HEK293T (cell line): ENCODE measurements around the gene STARD13.

Source experiments
- CTCF ChIA-PET: fragments of 350-600 bp; formaldehyde crosslinking; extraction: SDS; loops from one replicate; lab custom pipeline; 2021; ENCODE audit warnings: antibody characterized with exemption, inconsistent platforms; lab: Yijun Ruan, JAX
- POLR2A ChIA-PET: fragments of 350-600 bp; formaldehyde crosslinking; extraction: SDS; loops from one replicate; lab custom pipeline; 2020; ENCODE audit warnings: antibody characterized with exemption, inconsistent platforms; lab: Yijun Ruan, JAX
- DNase-seq: peaks from one replicate; pipeline ENCODE4 v3.0.0; 2012; ENCODE audit warnings: mixed read lengths; ENCODE audit errors: extremely low spot score
- ARNT ChIP-seq: fragments of 450-650 bp; IDR thresholded peaks from 2 replicates; pipeline ENCODE4 v1.6.1; 2017; ENCODE audit warnings: mild to moderate bottlenecking
- BHLHE40 ChIP-seq: fragments of 450-650 bp; IDR thresholded peaks from 2 replicates; pipeline ENCODE4 v1.6.1; 2016; ENCODE audit warnings: mild to moderate bottlenecking, moderate library complexity, borderline replicate concordance
- CTBP1 ChIP-seq: fragments of 450-650 bp; IDR thresholded peaks from 2 replicates; pipeline ENCODE4 v1.6.1; 2016; ENCODE audit warnings: borderline replicate concordance
- ELF4 ChIP-seq: fragments of 450-650 bp; IDR thresholded peaks from 2 replicates; pipeline ENCODE4 v1.6.1; 2017; ENCODE audit warnings: antibody characterized with exemption
- FOXA1 ChIP-seq: fragments of 450-650 bp; IDR thresholded peaks from 2 replicates; pipeline ENCODE4 v1.6.1; 2016; ENCODE audit warnings: mild to moderate bottlenecking
- FOXK2 ChIP-seq: fragments of 450-650 bp; IDR thresholded peaks from 2 replicates; pipeline ENCODE4 v1.6.1; 2016; ENCODE audit warnings: mild to moderate bottlenecking
- FOXM1 ChIP-seq: fragments of 450-650 bp; IDR thresholded peaks from 2 replicates; pipeline ENCODE4 v1.6.1; 2017; ENCODE audit warnings: mild to moderate bottlenecking, borderline replicate concordance
- HDGF ChIP-seq: fragments of 450-650 bp; IDR thresholded peaks from 2 replicates; pipeline ENCODE4 v1.6.1; 2017; ENCODE audit warnings: antibody characterized with exemption, borderline replicate concordance
- L3MBTL2 ChIP-seq: fragments of 450-650 bp; conservative IDR thresholded peaks from 2 replicates; pipeline ENCODE4 v1.6.1; 2016; ENCODE audit warnings: mild to moderate bottlenecking
- LEF1 ChIP-seq: fragments of 450-650 bp; IDR thresholded peaks from 2 replicates; pipeline ENCODE4 v1.6.1; 2017; ENCODE audit warnings: mild to moderate bottlenecking, borderline replicate concordance
- NFRKB ChIP-seq: fragments of 450-650 bp; IDR thresholded peaks from 2 replicates; pipeline ENCODE4 v1.6.1; 2016; ENCODE audit warnings: mild to moderate bottlenecking, moderate library complexity
- SP1 ChIP-seq: fragments of 450-650 bp; IDR thresholded peaks from 2 replicates; pipeline ENCODE4 v1.6.1; 2017
- SUZ12 ChIP-seq: fragments of 450-650 bp; IDR thresholded peaks from 2 replicates; pipeline ENCODE4 v1.6.1; 2016; ENCODE audit warnings: mild to moderate bottlenecking
- TARDBP ChIP-seq: fragments of 450-650 bp; IDR thresholded peaks from 2 replicates; pipeline ENCODE4 v1.6.1; 2016
- ZNF384 ChIP-seq: fragments of 450-650 bp; IDR thresholded peaks from 2 replicates; pipeline ENCODE4 v1.6.1; 2016
- TF ChIP-seq, protein P1 (sequence below): fragments of 450-650 bp; IDR thresholded peaks from 2 replicates; pipeline ENCODE4 v1.6.1; 2016

STARD13 gene

GRCh38 chr13:33312150-33312860, 26.8 kb upstream of the STARD13 start:
- ChIA-PET POLR2A (no interaction called here), CTCF (no interaction called here)
- no peak for TF ChIP-seq CTBP1
- no peak for TF ChIP-seq HDGF
- TF ChIP-seq NFRKB, result no peak
- no peak for TF ChIP-seq SUZ12
- DNase-seq, result no peak

DNA sequence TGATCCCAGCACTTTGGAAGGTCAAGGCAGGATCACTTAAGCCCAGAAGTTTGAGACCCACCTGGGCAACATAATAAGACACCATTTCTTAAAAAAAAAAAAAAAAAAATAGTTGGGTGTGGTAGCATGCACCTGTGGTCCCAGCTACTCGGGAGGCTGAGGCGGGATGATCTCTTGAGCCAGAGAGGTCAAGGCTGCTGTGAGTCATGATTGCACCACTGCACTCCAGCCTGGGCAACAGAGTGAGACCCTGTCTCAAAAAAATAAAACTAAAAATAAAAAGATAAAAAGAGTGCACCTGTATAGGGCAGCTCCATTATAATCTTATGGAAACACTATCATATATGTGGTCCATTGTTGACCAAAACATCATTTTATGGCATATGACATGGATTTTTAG, 25.5 kb upstream of the STARD13 start:
- TF ChIP-seq FOXM1, result no peak
- no peak for TF ChIP-seq FOXA1
- TF ChIP-seq NFRKB, result no peak
- TF ChIP-seq ZNF384, result no peak
- no peak for TF ChIP-seq BHLHE40
- TF ChIP-seq, protein P1, sequence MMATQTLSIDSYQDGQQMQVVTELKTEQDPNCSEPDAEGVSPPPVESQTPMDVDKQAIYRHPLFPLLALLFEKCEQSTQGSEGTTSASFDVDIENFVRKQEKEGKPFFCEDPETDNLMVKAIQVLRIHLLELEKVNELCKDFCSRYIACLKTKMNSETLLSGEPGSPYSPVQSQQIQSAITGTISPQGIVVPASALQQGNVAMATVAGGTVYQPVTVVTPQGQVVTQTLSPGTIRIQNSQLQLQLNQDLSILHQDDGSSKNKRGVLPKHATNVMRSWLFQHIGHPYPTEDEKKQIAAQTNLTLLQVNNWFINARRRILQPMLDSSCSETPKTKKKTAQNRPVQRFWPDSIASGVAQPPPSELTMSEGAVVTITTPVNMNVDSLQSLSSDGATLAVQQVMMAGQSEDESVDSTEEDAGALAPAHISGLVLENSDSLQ, result no peak
- TF ChIP-seq L3MBTL2, result no peak
- no peak for TF ChIP-seq ELF4
- TF ChIP-seq ARNT, result no peak
- TF ChIP-seq LEF1, result no peak
- TF ChIP-seq FOXK2, result no peak
- no peak for TF ChIP-seq TARDBP
- no peak for TF ChIP-seq HDGF
- TF ChIP-seq CTBP1, result no peak
- no peak for TF ChIP-seq SUZ12
- no peak for TF ChIP-seq SP1
- CTCF ChIA-PET, result no interaction called here
- POLR2A ChIA-PET, result no interaction called here
- DNase-seq, result no peak

DNA sequence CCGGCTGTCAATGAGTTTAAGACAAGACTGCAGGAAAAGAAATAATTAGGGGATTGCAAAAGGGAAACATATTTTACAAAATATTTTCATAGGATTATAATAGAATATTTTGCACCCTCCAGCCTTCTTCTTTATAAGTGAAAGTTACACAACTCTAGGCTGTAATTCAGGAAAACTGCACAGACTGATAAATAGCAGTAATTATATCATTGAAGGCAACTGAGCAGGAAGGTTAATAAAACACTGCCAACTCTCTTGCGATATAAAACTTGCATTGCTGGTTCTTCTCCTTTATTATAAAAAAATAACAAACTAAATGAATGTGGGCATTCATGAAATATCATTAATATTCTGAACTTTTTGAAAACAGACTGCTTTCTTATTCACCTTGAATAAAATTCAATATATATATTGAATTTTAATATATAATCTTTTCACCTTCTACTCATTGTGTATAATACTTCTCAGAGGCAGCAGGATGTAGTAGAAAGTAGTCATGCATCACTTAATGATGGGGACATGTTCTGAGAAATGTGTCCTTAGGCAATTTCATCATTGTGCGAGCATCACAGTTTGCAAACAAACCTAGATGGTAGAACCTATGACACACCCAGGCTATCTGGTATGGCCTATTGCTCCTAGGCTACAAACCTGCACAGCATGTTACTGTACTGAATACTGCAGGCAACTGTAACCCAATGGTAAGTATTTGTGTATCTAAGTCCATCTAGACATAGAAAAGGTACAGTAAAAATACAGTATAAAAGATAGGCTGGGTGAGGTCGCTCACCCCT, 24.9 kb upstream of the STARD13 start:
- ChIA-PET POLR2A (no interaction called here), CTCF (no interaction called here)
- TF ChIP-seq FOXM1 (no peak), HDGF (no peak), FOXK2 (no peak), L3MBTL2 (no peak), FOXA1 (no peak), NFRKB (no peak), LEF1 (no peak)
- TF ChIP-seq, protein P1, result no peak
- DNase-seq, result no peak

DNA sequence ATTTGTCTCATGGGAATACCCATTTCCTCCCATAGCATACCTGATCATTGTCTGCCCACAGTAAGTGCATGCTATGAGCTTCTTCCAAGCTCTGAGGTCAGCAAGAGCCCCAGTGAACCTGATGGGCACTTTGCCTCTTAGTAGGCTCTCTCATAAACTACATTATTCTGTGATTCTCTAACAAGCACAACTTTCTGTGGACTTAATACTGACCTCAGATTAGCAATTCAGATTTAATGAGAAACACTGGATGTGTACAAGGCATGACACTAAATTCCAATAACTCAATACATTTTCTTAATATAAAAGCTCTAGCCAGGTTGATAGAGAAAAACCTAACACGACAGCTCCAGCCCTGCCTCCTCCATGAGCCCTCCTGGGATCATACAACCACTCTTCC, 23.3 kb upstream of the STARD13 start:
- TF ChIP-seq ARNT, result no peak
- no peak for TF ChIP-seq ZNF384
- no peak for TF ChIP-seq FOXK2
- TF ChIP-seq L3MBTL2, result no peak
- no peak for TF ChIP-seq NFRKB
- ChIA-PET POLR2A (no interaction called here), CTCF (no interaction called here)
- DNase-seq, result no peak

DNA sequence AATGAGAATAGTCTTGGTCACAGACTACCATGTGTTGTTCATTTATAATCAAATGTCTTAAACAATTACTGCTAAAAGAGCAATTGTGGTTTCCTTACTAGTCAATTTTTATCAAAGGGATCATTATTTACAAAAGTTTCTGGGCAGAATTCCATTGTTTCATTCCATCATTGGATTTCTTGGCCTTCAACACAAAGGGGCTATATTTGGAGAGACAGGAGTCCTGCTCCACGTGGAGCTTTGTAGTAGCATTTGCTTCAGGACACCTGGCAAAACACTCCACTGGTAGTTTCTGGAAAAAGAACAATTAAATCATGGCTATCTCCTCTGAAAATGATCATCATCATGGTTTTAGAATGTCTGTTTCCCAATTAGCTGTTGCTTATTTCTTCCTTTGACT, 22.3 kb upstream of the STARD13 start:
- POLR2A ChIA-PET, result no interaction called here
- CTCF ChIA-PET, result no interaction called here
- TF ChIP-seq L3MBTL2 (no peak), HDGF (no peak), ZNF384 (no peak), FOXA1 (no peak), SUZ12 (no peak), ARNT (no peak), NFRKB (no peak), FOXM1 (no peak), TARDBP (no peak), SP1 (no peak), FOXK2 (no peak), LEF1 (no peak)
- TF ChIP-seq, protein P1, result no peak
- DNase-seq, result no peak

DNA sequence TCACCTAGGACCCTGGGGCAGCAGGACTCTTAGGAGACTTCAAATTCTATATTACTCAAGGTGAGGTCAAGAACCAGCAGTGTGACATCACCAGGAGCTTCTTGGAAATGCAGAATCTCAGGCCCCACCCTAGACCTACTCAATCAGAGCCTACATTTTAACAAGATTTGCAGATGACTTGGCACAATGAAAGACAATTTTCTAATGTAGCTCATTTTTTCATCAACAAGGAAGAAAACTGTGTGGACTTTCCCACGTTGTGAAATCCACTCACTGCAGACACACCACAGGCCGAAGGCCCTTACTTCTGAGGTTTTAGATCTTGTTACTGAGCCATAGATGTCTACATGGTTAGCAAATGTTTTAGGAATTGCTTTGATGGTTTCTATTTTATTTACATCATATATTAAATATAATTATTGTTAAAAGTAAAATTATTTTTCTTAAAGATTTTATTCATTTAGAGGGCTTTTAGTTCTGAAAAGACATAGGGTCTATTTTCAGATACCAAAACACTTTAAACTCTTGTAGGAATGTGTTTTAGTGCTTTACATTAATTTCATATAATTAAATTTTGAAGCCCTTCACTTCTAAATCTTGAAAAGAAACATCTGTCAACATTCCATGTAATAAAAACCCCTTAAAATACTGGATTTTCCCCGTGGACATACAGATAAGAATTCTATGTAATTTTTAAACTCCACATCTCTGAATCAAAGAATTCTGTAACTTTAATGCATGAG, 18.5 kb upstream of the STARD13 start:
- TF ChIP-seq L3MBTL2 (no peak), SUZ12 (no peak), ZNF384 (no peak)
- ChIA-PET CTCF (no interaction called here), POLR2A (no interaction called here)
- DNase-seq, result no peak
